ENCODE measurements around the gene KRT82. TPM values are rescaled to one million over a fixed set of nuclear protein-coding genes. Genes with fewer than 3 reads are reported as not detected.

The KRT82 gene
- total RNA-seq, 4 donors from 2014 or later: not detected

- Histone ChIP-seq H3K27me3 (no peaks in the 10 kb centered on the region), H3K4me3 (no peak overlapping the region), H3K4me1 (no peaks in the 10 kb centered on the region), H3K36me3 (no peaks in the 10 kb centered on the region), H3K27ac (no peak overlapping the region), H3K9me3 (no peaks in the 10 kb centered on the region)
- TF ChIP-seq CTCF (IDR thresholded peaks at IDR 0.05) (no peak), POLR2A (IDR thresholded peaks at IDR 0.05) (no peak)
- peak in 1 of 3 donors; percentile 11 for DNase-seq
These were observed 18.3 kb downstream of the KRT82 start for GRCh38 chr12:52387859-52388258.

GRCh38 chr12:52385226-52385702 is 20.9 kb downstream of the KRT82 start, which contains the start of gene KRT84:
TSS of gene KRT84 (minus strand) at chr12:52385652. CDS start at chr12:52385585, 67 bp downstream.
- no peaks in the 10 kb centered on the region for H3K9me3 ChIP-seq
- DNase-seq: peak in 1 of 3 donors; percentile 20

GRCh38 chr12:52383331-52383730 is 22.8 kb downstream of the KRT82 start:
- no peaks in the 10 kb centered on the region for H3K9me3 ChIP-seq
- H3K4me3 ChIP-seq: no peak overlapping the region
- TF ChIP-seq CTCF (IDR thresholded peaks at IDR 0.05) (no peak), POLR2A (IDR thresholded peaks at IDR 0.05) (no peak)
- H3K36me3 ChIP-seq: no peaks in the 10 kb centered on the region
- H3K4me1 ChIP-seq: no peaks in the 10 kb centered on the region
- peak in 1 of 3 donors; percentile 15 for DNase-seq
- no peaks in the 10 kb centered on the region for H3K27me3 ChIP-seq
- no peak overlapping the region for H3K27ac ChIP-seq

More at GRCh38 chr12:52385226-52385702, 20.9 kb downstream of the KRT82 start, which contains the start of gene KRT84:
- Histone ChIP-seq H3K4me1 (no peaks in the 10 kb centered on the region), H3K27me3 (no peaks in the 10 kb centered on the region), H3K4me3 (no peak within 1 kb of the TSS), H3K36me3 (no peaks in the 10 kb centered on the region), H3K27ac (no peak within 1 kb of the TSS)
- TF ChIP-seq POLR2A (IDR thresholded peaks at IDR 0.05) (no peak), CTCF (IDR thresholded peaks at IDR 0.05) (no peak)

GRCh38 chr12:52382854-52383253 is 23.3 kb downstream of the KRT82 start:
- DNase-seq: no peak
- H3K27ac ChIP-seq: no peak overlapping the region
- no peaks in the 10 kb centered on the region for H3K4me1 ChIP-seq
- no peak for TF ChIP-seq CTCF (IDR thresholded peaks at IDR 0.05)
- no peak for TF ChIP-seq POLR2A (IDR thresholded peaks at IDR 0.05)
- H3K36me3 ChIP-seq: no peaks in the 10 kb centered on the region
- no peak overlapping the region for H3K4me3 ChIP-seq
- no peaks in the 10 kb centered on the region for H3K27me3 ChIP-seq
- H3K9me3 ChIP-seq: no peaks in the 10 kb centered on the region

DNA sequence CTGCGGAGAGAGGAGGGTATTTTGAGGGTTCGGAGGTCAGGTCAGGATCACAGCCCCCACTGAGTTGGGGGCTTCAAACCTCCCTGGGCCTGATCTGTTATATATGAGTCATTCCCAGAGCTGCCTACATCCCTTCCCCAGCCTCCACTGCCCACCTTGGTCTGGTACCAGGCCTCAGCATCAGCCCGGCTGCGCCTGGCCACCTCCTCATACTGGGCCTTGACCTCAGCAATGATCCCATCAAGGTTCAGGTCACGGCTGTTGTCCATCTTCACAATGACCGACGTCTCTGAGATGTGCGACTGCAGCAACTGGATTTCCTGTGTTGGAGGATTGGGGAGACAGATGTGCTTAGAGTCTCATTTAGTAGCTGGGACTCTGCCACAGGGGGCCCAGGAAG is 24.9 kb downstream of the KRT82 start:
- TF ChIP-seq POLR2A (IDR thresholded peaks at IDR 0.05) (no peak), CTCF (IDR thresholded peaks at IDR 0.05) (no peak)
- Histone ChIP-seq H3K4me1 (no peaks in the 10 kb centered on the region), H3K4me3 (no peak overlapping the region), H3K27me3 (no peaks in the 10 kb centered on the region), H3K36me3 (no peaks in the 10 kb centered on the region), H3K27ac (no peak overlapping the region), H3K9me3 (no peaks in the 10 kb centered on the region)
- no peak for DNase-seq

- TF ChIP-seq POLR2A (IDR thresholded peaks at IDR 0.05) (no peak), CTCF (IDR thresholded peaks at IDR 0.05) (peak in 4 of 6 experiments; percentile 22 to 58 (median 48))
- no peak overlapping the region for H3K27ac ChIP-seq
- peak in 1 of 3 donors; percentile 63 for DNase-seq
- no peaks in the 10 kb centered on the region for H3K27me3 ChIP-seq
- H3K9me3 ChIP-seq: no peaks in the 10 kb centered on the region
- H3K4me1 ChIP-seq: no peaks in the 10 kb centered on the region
- no peak overlapping the region for H3K4me3 ChIP-seq
- H3K36me3 ChIP-seq: no peaks in the 10 kb centered on the region
These were observed 25.9 kb downstream of the KRT82 start for GRCh38 chr12:52380271-52380694.
